Measurements from ENCODE around the gene GPC6.
A peak's percentile ranks its signal among the peaks of the same experiment; 100 is the strongest.

GPC6 gene

GRCh38 chr13:94210816-94211215 is 984.2 kb downstream of the GPC6 start:
- DNase-seq (ENCODE audit: low read depth) = no peak

GRCh38 chr13:94212196-94212595 is 985.6 kb downstream of the GPC6 start:
- DNase-seq (ENCODE audit: low read depth) = no peak

GRCh38 chr13:94214121-94214520 is 987.5 kb downstream of the GPC6 start:
- no peak for DNase-seq (ENCODE audit: low read depth)

- no peak for DNase-seq (ENCODE audit: low read depth)
Observed at GRCh38 chr13:94214975-94215374, 988.4 kb downstream of the GPC6 start.

DNA sequence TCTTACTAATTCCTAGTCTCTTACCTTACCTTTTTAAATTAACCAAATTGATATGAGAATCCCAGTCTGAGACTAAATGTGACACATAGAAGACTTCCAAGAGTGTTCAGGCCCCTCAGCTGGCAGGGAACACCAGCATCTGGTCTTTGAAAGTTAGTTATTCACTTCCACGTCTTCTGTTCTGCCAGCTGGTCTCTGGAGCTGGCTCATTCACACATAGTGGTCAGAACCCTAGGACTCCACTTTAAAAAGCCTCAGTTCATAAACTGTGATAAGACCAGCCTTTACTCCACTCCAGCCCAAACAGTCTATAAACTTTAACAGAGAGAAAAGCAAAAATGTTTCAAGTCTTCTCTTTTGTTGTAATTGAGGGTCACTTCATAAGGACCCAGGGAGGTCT is 989.9 kb downstream of the GPC6 start:
- no peak for DNase-seq (ENCODE audit: low read depth)

DNA sequence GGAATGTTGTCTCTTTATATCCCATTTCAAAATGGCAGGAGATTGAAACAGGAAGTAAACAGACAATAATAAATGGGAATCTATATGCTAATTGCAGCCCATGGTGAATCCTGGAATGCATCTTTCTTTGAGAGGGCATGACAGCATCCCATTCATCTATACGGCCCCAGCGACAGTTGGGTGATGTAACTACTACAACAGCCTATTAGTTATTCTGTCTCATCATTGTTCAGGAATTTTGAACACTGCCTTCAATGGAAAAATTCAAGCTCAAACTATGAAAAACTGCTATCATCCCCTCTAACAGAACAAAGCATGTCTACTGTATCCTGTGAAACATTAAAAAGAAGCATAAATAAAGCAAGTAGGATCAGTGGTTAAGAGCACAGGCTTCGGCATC is 990.8 kb downstream of the GPC6 start:
- DNase-seq (ENCODE audit: low read depth) = no peak

DNA sequence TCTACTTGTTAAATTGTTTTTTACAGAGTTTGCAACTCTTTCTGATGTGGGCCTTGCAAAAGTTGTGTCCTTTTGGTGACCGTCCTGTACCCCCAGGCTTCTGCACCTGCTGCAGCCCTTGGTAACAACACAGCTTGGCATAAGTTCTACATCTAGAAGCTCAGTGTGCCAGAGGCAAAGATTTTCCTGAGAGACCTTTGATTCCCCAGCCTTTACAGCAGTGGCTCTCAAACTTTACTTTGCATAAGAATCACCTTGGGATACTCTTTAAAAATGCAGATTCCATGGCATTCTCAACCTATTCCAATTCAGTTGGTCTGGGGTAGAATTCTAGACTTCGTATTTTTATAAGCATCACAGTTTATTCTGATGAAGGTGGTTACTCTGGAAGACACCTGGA is 991.9 kb downstream of the GPC6 start:
- DNase-seq (ENCODE audit: low read depth) = no peak

- DNase-seq (ENCODE audit: low read depth) = no peak
Observed at GRCh38 chr13:94218951-94219350, 992.3 kb downstream of the GPC6 start.

DNA sequence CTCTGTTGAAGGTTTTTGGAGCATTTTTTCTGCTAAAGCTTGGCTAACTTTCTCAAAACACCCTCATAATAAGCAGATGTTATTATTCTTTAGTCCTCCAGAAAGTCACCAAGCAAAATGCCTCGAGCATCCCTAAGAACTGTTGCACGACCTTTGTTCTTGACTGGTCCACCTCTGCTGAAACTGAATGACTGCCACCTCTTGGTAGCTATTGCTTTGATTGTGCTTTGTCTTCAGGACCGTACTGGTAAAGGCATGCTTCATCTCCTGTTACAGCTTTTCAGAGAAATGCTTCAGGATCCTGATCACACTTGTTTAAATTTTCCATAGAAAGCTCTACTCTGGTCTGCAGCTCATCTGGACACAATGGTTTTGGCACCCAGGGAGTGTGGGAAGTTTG is 998.1 kb downstream of the GPC6 start:
- DNase-seq (ENCODE audit: low read depth) = no peak

- no peak for DNase-seq (ENCODE audit: low read depth)
Observed at GRCh38 chr13:94227255-94227879, 1000.8 kb downstream of the GPC6 start.

DNA sequence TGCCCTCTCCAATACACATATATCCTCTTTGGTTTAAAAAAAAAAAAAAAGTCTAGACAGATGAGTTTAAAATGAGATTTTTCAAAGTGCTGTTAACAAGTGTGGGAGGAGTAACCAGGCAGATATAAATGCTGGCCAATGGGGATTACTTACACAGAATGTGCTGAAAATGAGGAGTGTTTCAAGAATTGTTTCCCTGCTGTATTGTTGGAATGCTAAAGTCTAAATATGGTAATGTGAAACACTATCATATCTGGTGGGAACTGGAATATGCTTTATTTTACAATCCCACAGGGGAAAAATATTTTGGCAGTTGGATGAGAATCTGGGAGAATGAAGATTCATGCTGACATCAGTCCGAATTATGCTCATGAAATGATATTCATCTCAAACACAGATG is 1002.2 kb downstream of the GPC6 start:
- DNase-seq (ENCODE audit: low read depth) = no peak

DNA sequence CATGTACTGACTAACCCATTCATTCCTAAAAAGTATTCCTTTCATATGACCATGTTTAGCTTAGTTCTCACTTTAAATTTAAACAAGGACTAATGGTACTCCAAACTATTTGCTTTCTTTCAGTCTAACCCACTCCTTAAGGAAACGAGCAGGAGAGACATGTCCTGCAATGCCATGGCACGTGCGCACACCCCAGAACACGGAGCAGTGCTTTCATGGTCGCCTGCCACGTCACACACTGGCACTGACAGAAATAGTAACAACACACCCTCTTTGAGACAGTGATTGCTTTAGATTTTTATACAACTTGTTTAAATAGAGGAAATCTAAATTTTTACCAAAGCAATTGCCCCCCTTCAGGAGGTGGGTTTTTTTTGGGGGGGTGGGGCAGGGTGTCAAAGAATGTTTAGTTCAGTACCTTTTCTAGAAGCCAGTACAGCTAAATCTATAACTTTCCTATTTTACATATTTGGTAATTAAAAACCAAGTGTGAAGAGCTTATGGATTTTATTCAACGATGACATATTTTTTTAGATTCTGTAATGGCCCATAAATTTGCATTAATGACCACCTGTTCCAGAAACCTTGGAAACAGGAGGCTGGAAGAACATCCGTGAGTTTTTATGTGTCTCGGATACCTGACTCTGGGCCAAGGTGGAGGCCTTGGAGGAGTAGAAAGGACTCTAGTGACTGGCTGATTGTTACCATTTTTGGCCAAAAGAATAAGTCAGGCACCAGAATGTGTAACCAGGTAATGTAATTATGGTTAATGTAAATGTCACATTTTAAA is 1005.7 kb downstream of the GPC6 start:
- DNase-seq (ENCODE audit: low read depth) = no peak

DNA sequence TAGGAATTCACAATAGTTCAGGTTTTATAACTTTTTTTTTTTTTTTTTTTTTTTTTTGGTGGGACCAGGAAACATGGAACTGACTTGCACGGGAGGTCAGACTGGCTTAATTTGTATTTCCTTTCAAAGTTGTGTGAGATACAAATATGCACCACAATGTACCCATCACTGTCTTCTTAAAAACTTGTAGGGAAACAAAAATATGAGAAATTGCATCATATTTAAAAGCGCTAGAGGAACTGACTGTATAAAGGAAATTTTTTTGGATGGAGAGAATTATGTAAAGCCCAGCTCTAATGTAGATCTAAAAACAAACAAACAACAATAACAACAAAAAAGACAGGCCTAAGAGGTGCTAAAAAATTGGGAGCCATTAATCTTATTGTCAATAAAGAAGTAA is 1006.3 kb downstream of the GPC6 start:
- no peak for DNase-seq (ENCODE audit: low read depth)

- DNase-seq (ENCODE audit: low read depth) = no peak
Observed at GRCh38 chr13:94233401-94233800, 1006.8 kb downstream of the GPC6 start.

DNA sequence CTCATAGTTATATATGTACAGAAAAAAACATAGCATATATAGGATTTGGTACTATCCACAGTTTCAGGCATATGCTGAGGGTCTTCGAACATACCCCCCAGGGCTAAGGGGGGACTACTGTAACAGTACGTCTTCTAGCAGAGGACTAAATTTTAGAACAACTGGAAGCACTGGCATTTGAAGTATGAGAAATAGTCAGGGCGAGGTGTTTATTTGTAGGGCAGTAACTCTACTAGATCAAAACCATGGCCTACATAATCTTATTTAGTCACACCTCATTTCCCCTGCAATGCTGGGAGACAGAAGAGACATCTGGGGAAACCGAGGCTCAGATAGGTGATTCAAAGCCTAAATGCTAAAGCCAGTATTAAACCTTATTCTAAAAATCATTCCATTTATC is 1007.2 kb downstream of the GPC6 start:
- DNase-seq (ENCODE audit: low read depth) = no peak

DNA sequence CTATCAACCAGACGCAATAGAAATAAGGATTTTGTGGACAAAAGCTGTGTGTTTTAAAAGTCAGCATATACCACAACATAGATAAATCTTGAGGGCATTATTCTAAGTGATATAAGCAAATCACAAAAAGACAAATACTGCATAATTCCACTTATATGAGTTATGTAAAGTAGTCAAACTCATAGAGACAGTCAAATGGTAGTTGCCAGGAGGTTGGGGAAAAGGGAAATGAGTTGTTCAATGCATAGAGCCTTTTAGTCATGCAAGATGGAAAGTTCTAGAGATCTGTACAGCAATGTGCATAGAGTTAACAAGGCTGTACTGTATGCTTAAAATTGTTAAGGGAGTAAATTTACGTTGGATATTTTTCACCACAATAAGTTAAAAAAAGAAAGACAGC is 1008.1 kb downstream of the GPC6 start:
- DNase-seq (ENCODE audit: low read depth) = no peak

DNA sequence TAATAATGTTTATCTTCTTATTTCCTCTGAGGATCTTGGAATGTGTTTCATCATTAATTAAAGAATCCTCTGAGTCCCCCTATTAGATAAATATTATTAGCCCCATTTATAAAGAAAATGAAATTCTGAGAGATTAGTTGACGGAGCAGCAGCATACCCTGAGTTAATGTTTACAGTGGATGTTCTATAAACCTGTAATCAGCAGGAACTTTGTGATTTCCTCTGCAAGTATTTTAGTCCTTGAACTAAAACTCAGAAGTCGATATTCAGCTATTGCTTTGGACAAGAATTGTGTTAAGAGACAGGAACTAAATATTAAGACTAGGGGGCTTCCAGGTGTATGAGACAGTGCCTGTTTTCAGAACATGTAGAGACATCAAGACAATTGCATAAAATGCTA is 1009.5 kb downstream of the GPC6 start:
- DNase-seq (ENCODE audit: low read depth) = no peak

DNA sequence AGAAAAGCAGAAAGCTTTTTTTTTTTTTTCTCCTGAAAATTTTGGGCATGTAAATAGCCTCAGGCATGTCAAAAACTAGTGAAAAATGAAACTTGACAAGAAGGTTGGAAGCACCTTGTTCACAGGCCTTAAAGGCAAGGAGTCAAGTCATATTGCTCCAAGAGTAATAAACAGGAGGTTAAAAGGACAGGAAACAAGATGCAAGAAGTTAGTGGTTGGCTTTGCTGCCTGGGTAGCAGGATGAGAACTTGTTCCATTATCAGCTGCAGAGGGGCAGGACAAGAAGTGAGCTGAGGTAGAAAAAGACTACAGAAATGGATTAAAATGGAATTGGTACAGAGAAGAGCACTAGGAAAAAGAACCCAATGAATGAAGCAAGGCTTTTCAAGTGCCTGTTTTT is 1010.3 kb downstream of the GPC6 start:
- no peak for DNase-seq (ENCODE audit: low read depth)

GRCh38 chr13:94239135-94239534 is 1012.5 kb downstream of the GPC6 start:
- DNase-seq (ENCODE audit: low read depth) = peak; percentile 20

- no peak for DNase-seq (ENCODE audit: low read depth)
Observed at GRCh38 chr13:94242554-94242953, 1015.9 kb downstream of the GPC6 start.

- DNase-seq (ENCODE audit: low read depth) = no peak
Observed at GRCh38 chr13:94243551-94243950, 1016.9 kb downstream of the GPC6 start.

DNA sequence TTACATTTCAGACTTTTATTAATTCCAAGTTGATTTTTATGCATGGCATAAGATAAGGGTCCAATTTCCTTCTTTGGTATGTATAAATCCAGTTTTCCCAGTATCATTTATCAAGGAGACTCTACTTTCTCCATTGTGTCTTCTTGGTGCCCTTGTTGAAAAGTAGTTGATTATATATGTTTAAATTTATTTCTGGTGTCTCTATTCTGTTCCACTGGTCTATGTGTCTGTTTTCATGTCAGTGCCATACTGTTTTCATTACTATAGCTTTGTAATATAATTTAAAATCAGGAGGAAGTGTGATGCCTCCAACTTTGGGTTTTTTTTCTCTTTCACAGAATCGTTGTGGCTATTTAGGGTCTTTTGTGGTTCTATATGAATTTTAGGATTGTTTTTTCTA is 1019.9 kb downstream of the GPC6 start:
- DNase-seq (ENCODE audit: low read depth) = no peak

DNA sequence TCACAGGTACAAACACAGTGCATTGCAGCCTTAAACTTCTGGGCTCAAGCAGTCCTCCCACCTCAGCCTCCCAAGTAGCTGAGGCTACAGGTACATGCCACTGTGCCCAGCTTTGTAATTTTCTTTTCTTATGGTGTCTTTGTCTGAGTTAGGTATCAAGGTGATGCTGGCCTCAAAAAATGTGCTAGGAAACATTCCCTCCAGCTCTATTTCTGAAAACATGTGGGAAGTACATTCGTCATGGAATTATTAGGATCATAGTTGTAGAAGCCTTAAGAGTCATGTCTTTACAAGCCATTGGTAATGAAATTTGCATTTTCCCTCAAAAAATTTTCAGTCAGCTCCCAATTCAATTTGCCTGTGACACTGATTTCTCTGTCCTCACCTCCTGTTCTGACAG is 1021.3 kb downstream of the GPC6 start:
- DNase-seq (ENCODE audit: low read depth) = no peak

Measured in stimulated activated CD4-positive, alpha-beta T cell treated with anti-CD3 and anti-CD28 coated beads, Interleukin-2, amount 100 ng/mL, for 4 hours (primary cell).